ENCODE data around the gene TFCP2.

TFCP2 gene

GRCh38 chr12:51067771-51068170 is 105.2 kb downstream of the TFCP2 start:
- no peak for TF ChIP-seq CTCF (IDR thresholded peaks at IDR 0.05; ENCODE audit: low read depth, low read length)
- H3K4me3 ChIP-seq (replicated peaks in 1 of 2; ENCODE audit: low read depth in 2 of 2, low read length in 2 of 2): no peak overlapping the region
- DNase-seq (ENCODE audit: low read depth in 2 of 2): no peak

GRCh38 chr12:51067229-51067628 is 105.7 kb downstream of the TFCP2 start:
- TF ChIP-seq CTCF (IDR thresholded peaks at IDR 0.05; ENCODE audit: low read depth, low read length): no peak
- no peak for DNase-seq (ENCODE audit: low read depth in 2 of 2)
- H3K4me3 ChIP-seq (replicated peaks in 1 of 2; ENCODE audit: low read depth in 2 of 2, low read length in 2 of 2): no peak overlapping the region

GRCh38 chr12:51065530-51065929 is 107.4 kb downstream of the TFCP2 start:
- no peak for TF ChIP-seq CTCF (IDR thresholded peaks at IDR 0.05; ENCODE audit: low read depth, low read length)
- no peak for DNase-seq (ENCODE audit: low read depth in 2 of 2)
- H3K4me3 ChIP-seq (replicated peaks in 1 of 2; ENCODE audit: low read depth in 2 of 2, low read length in 2 of 2): no peak overlapping the region

- H3K4me3 ChIP-seq (replicated peaks in 1 of 2; ENCODE audit: low read depth in 2 of 2, low read length in 2 of 2): no peak overlapping the region
- no peak for DNase-seq (ENCODE audit: low read depth in 2 of 2)
- TF ChIP-seq CTCF (IDR thresholded peaks at IDR 0.05; ENCODE audit: low read depth, low read length): no peak
Measured at GRCh38 chr12:51062631-51063397, 110.1 kb downstream of the TFCP2 start.

GRCh38 chr12:51059086-51059485 is 113.8 kb downstream of the TFCP2 start:
- DNase-seq (ENCODE audit: low read depth in 2 of 2): no peak
- H3K4me3 ChIP-seq (replicated peaks in 1 of 2; ENCODE audit: low read depth in 2 of 2, low read length in 2 of 2): no peak overlapping the region
- TF ChIP-seq CTCF (IDR thresholded peaks at IDR 0.05; ENCODE audit: low read depth, low read length): no peak

GRCh38 chr12:51056242-51056641 is 116.7 kb downstream of the TFCP2 start:
- peak; percentile 69 to 95 for DNase-seq (ENCODE audit: low read depth in 2 of 2)
- no peak overlapping the region for H3K4me3 ChIP-seq (replicated peaks in 1 of 2; ENCODE audit: low read depth in 2 of 2, low read length in 2 of 2)
- no peak for TF ChIP-seq CTCF (IDR thresholded peaks at IDR 0.05; ENCODE audit: low read depth, low read length)

- DNase-seq (ENCODE audit: low read depth in 2 of 2): no peak
- no peak for TF ChIP-seq CTCF (IDR thresholded peaks at IDR 0.05; ENCODE audit: low read depth, low read length)
Measured at GRCh38 chr12:51055060-51055459, 117.9 kb downstream of the TFCP2 start.

More at GRCh38 chr12:51055060-51055459, 117.9 kb downstream of the TFCP2 start:
- no peak overlapping the region for H3K4me3 ChIP-seq (replicated peaks in 1 of 2; ENCODE audit: low read depth in 2 of 2, low read length in 2 of 2)

All from cardiac fibroblast (primary cell).